Erythroblast (primary cell): Measurements from ENCODE around the gene TMEM141.

ENCODE experiments used
- GATA1 ChIP-seq: IDR thresholded peaks from 2 replicates; pipeline ENCODE4 v1.6.1; 2011; ENCODE audit warnings: low read depth, mild to moderate bottlenecking, control low read depth, low read length, moderate library complexity
- POLR2A ChIP-seq: IDR thresholded peaks from 2 replicates; pipeline ENCODE4 v1.6.1; 2011; ENCODE audit warnings: mild to moderate bottlenecking, low read length

- TF ChIP-seq POLR2A (no peak), GATA1 (no peak)
Measured at GRCh38 chr9:136824496-136825225, 33.5 kb downstream of the TMEM141 start.
